Subcutaneous adipose tissue (tissue), 4 donors: ENCODE results near the gene SCEL. TPM values are rescaled to one million over a fixed set of nuclear protein-coding genes. Genes with fewer than 3 reads are reported as not detected.

Source experiments
- CTCF ChIP-seq: fragments of 450-650 bp; IDR thresholded peaks from one replicate; pipeline ENCODE4 v1.5.1; 2016; ENCODE audit warnings: low read depth, mild to moderate bottlenecking, control low read depth, antibody characterized with exemption, moderate library complexity
- total RNA-seq, 4 donors: library from RNA; depleted of rRNA; stranded (reverse); fragments of >200 nt; gene quantifications; one replicate each; pipeline ENCODE4 v1.1.0, GENCODE V29; 2016

SCEL gene
- total RNA-seq, 4 donors from 2014 or later: 0.17 to 0.57 (median 0.35) TPM

DNA sequence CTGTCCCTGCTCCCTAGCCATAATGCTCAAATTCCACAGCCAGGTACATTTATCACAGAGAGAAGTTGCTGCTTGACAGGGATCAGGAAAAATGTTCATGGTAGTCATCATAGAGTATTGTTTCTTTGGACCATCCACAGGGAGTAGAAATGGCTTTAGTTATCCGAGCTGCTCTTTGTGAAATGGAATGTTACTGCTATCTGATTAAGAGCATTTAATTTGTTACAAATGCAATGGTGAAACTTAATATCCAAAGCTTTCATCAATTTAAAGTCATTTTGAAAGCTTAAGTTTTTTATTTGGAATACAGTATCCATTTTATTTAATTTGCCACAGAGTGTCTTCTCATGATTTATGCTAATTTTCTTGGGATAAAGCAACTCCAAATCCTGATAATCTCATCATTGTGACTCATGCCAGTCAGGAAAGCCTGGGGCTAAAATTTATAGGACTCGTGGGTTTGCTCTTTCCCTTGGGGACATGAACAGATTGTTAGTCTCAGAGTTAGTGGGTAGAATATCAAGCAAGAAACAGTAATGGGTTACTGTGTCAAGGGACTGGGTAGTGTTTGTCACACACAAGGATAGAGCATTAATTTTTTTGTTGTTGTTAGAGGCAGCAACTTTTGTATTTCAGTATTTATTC lies 59.8 kb downstream of the SCEL start:
- TF ChIP-seq CTCF: no peak

DNA sequence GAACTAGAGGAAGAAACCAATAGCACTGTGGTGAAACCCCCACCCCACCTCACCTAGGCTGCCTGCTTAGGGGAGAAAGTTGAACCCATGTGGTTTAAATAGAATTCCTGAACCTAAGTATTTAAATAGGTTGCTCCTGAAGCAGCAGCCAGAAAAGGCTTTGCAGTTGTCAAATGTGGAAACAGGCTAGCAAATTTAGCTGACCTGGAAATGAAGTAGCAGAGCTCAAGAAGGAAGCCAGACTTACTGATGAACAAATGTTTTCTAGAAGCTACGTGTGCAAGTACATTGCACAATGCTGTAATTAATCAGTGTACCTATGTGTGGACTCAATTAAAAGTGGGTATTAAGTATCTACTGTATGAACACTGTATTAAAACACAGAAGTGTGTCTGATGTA lies 61.3 kb downstream of the SCEL start:
- TF ChIP-seq CTCF: no peak

- TF ChIP-seq CTCF: no peak
Measured at GRCh38 chr13:77599351-77599750, 63.8 kb downstream of the SCEL start.

GRCh38 chr13:77600701-77601100 lies 65.2 kb downstream of the SCEL start:
- TF ChIP-seq CTCF: no peak

DNA sequence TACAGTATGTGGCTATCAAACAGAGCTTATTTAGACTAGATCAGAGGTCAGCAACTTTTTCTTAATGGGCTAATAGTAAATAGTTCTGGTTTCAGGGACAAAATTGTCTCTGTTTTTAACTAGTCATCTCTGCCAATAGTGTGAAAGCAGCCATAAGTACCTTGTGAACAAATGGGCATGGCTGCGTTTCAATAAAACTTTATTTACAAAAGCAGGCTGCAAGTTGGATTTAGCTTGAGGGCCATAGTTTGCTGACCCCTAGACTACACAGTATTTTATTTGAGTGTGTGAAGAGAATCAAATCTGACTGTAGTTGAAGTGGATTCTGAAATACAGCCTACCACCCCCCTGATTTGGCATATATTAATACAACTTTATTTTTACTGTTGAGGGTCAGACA lies 75.6 kb downstream of the SCEL start:
- TF ChIP-seq CTCF: no peak

GRCh38 chr13:77616027-77616426 lies 80.5 kb downstream of the SCEL start:
- TF ChIP-seq CTCF: no peak

DNA sequence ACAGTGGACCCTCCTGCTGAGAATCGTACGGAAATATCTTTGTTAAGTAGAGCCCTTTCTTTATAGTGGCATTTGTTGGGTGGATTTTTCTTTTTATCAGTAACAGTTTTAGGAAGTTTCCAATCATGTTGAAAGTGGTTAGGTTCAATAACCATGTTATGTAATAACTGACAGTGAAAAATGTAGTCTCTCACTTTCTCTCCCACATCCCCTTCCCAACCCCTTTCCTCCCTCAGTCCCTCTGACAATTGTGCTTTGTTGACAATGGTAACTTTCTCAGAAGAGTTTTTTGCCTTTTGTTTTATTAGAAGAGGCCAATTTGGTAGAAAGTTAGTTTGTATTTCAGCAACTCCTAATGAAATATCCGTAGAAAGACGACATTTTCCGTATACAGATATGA lies 84.1 kb downstream of the SCEL start:
- no peak for TF ChIP-seq CTCF
